Fibroblast of skin of left quadriceps (primary cell): ENCODE data around the gene NRXN2.
A peak's percentile ranks its signal among the peaks of the same experiment; 100 is the strongest.

ENCODE experiments used
- DNase-seq, 2 experiments: peaks; one replicate each; pipeline ENCODE4 v3.0.0-alpha.2; 2013; ENCODE audit warnings: low read depth in 2 of 2

The NRXN2 gene

GRCh38 chr11:64723117-64723906, at the start of gene NRXN2:
NRXN2 (minus strand) TSS chr11:64723197; CDS start chr11:64713699, 9,498 bp downstream.
- DNase-seq = peak; percentile 49 to 50

- DNase-seq = no peak
Observed at GRCh38 chr11:64772303-64773018, 49.5 kb upstream of the NRXN2 start.

GRCh38 chr11:64771861-64772260, 48.9 kb upstream of the NRXN2 start:
- no peak for DNase-seq

GRCh38 chr11:64770120-64770519, 47.1 kb upstream of the NRXN2 start:
- no peak for DNase-seq

GRCh38 chr11:64769283-64769682, 46.3 kb upstream of the NRXN2 start:
- DNase-seq = no peak

- DNase-seq = no peak
Observed at GRCh38 chr11:64768300-64768694, 45.3 kb upstream of the NRXN2 start.

GRCh38 chr11:64767344-64768299, 44.6 kb upstream of the NRXN2 start:
- peak; percentile 32 to 42 for DNase-seq

GRCh38 chr11:64766881-64767280, 43.9 kb upstream of the NRXN2 start:
- DNase-seq = no peak

GRCh38 chr11:64765851-64766665, 43.1 kb upstream of the NRXN2 start:
- DNase-seq = no peak

GRCh38 chr11:64765291-64765850, 42.4 kb upstream of the NRXN2 start:
- no peak for DNase-seq

- DNase-seq = no peak
Observed at GRCh38 chr11:64764753-64765152, 41.8 kb upstream of the NRXN2 start.

GRCh38 chr11:64764040-64764611, 41.1 kb upstream of the NRXN2 start:
- DNase-seq = no peak

- no peak for DNase-seq
Observed at GRCh38 chr11:64763526-64764039, 40.6 kb upstream of the NRXN2 start.

GRCh38 chr11:64762674-64763525, 39.9 kb upstream of the NRXN2 start:
- DNase-seq = peak; percentile 32 to 35

GRCh38 chr11:64762277-64762673, 39.3 kb upstream of the NRXN2 start:
- DNase-seq = no peak

GRCh38 chr11:64760759-64761420, 37.9 kb upstream of the NRXN2 start:
- no peak for DNase-seq

GRCh38 chr11:64759722-64760719, 37.0 kb upstream of the NRXN2 start, which contains the start of gene PYGM:
PYGM (minus strand) TSS chr11:64759974; CDS start chr11:64759898, 76 bp downstream.
- DNase-seq = no peak
